Retinal pigment epithelial cell (primary cell): ENCODE measurements around the gene GIPC2.

Experiments used
- DNase-seq: peaks from one replicate; pipeline ENCODE4 v3.0.0-alpha.2; 2010; ENCODE audit warnings: low read depth
- H3K4me3 ChIP-seq: 2 replicates; pipeline ENCODE4 v1.5.1; 2011; ENCODE audit warnings: mild to moderate bottlenecking, low read length, control low read depth, moderate library complexity
- TF ChIP-seq, protein P1 (sequence below): conservative IDR thresholded peaks from 2 replicates; pipeline ENCODE4 v1.5.1; 2011; ENCODE audit warnings: low read depth, low read length, control low read depth, inconsistent platforms

The GIPC2 gene

DNA sequence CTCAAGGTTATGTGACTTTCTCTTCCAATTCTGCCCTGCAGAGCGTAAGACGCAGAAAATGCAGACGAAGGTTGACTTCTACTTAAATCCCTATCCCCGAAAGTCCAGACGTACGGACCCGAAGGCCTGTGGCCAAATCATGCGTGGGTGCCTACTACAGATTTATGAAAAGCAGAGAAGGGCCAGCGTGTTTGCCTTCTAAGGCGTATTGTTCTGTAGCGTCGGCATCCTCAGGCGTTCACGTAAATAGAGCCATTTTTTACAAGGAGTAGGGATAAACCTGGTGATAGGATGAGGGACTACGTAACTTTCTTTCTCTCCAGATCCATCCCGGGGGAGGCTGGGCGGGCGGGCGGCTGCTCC, 222 bp upstream of the GIPC2 start:
- DNase-seq: no peak
- peak overlapping the region; percentile 49 for H3K4me3 ChIP-seq
- TF ChIP-seq, protein P1, sequence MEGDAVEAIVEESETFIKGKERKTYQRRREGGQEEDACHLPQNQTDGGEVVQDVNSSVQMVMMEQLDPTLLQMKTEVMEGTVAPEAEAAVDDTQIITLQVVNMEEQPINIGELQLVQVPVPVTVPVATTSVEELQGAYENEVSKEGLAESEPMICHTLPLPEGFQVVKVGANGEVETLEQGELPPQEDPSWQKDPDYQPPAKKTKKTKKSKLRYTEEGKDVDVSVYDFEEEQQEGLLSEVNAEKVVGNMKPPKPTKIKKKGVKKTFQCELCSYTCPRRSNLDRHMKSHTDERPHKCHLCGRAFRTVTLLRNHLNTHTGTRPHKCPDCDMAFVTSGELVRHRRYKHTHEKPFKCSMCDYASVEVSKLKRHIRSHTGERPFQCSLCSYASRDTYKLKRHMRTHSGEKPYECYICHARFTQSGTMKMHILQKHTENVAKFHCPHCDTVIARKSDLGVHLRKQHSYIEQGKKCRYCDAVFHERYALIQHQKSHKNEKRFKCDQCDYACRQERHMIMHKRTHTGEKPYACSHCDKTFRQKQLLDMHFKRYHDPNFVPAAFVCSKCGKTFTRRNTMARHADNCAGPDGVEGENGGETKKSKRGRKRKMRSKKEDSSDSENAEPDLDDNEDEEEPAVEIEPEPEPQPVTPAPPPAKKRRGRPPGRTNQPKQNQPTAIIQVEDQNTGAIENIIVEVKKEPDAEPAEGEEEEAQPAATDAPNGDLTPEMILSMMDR: no peak

DNA sequence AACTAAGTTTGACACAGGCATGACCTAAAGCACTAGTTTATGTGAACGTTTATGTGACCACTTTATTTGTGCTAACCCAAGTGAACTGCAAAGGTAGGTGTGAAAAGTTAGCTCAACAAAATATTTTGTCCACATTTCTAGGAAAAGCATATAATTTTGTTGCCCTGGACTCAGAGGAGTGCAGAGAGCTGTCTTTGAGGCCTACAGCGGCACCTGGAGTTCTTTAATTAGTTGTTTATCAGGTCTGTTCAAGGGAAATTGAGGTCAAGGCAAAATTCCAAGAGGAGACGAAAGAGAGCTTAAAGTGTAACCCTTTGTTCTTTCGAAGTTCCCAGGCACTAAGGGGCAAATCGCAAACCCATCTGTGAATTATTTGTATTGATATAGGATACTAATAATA, 1.3 kb downstream of the GIPC2 start:
- DNase-seq: no peak
- TF ChIP-seq, protein P1: no peak
- no peak overlapping the region for H3K4me3 ChIP-seq

DNA sequence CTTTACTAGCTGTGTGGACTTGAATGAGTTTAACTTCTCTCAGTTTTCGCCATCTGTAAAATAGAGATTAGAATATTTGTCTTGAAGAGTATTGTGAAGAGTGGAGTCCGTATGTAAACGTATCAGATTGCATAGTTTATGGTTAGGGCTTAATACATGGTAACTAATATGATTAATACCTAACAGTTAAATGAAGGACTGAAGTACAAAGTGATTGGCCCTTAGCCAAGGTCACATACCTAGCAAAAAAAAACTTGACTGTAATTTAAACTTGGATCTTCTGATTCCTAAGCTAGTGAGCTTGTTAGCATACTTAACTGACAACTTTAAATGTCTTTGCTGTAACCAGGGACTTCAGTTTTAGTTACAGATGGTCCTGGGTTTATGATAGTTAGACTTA, 1.9 kb downstream of the GIPC2 start:
- no peak for DNase-seq
- no peak overlapping the region for H3K4me3 ChIP-seq
- TF ChIP-seq, protein P1: no peak

DNA sequence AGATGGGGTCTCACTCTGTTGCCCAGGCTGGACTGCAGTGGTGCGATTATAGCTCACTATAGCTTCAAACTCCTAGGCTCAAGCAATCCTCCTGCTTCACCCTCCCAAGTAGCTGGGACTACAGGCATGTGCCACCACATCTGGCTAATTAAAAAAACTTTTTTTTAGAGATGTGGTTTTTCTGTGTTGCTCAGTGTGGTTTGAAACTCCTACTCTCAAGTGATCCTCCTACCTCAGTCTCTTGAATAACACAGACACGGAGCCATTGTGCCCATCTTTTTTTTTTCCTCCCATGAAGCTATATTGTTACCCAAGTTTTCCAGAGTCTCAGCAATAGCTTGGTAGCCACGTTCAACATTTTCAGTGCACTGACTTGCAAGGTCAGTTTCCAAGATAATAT, 2.7 kb downstream of the GIPC2 start:
- H3K4me3 ChIP-seq: no peak overlapping the region
- no peak for DNase-seq
- TF ChIP-seq, protein P1: no peak

DNA sequence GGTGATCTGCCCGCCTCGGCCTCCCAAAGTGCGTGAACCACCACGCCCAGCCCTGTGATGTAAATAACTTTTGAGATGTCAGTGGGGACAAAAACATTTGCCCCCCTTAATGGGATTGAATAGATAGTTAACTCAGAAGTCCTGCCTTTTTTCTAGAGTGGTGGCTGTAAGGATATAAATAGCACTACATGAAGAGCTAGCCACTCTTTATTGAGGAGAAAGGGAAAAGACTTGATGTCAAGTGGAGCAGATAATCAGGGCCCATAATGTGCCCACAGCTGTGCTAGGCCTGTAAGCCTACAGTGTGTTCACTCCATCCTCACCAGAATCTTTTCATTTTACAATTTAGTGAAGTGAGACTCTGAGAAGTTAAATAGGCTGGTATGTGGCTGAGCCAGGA, 3.6 kb downstream of the GIPC2 start:
- TF ChIP-seq, protein P1: no peak

DNA sequence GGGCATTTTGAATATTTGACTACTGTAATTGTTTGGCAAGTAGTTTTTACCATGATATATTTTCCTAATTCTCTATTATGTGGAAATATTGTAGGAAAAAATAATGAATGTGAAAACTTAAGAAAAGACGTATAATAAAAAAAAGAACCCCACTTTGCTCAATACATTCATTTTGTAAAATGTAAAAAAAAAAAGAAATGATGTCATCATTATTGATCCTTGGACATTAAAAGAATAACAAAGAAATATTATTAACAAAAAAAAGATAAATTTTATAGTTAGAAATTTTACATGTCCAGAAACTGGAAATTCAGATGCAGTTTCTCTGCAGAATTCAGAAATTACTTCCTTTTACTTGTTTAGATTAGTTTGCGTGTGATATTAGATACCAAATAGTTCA, 5.2 kb downstream of the GIPC2 start:
- TF ChIP-seq, protein P1: no peak
- H3K4me3 ChIP-seq: no peak overlapping the region
- DNase-seq: no peak

More for the DNA sequence above, 3.6 kb downstream of the GIPC2 start:
- no peak for DNase-seq
- H3K4me3 ChIP-seq: no peak overlapping the region

DNA sequence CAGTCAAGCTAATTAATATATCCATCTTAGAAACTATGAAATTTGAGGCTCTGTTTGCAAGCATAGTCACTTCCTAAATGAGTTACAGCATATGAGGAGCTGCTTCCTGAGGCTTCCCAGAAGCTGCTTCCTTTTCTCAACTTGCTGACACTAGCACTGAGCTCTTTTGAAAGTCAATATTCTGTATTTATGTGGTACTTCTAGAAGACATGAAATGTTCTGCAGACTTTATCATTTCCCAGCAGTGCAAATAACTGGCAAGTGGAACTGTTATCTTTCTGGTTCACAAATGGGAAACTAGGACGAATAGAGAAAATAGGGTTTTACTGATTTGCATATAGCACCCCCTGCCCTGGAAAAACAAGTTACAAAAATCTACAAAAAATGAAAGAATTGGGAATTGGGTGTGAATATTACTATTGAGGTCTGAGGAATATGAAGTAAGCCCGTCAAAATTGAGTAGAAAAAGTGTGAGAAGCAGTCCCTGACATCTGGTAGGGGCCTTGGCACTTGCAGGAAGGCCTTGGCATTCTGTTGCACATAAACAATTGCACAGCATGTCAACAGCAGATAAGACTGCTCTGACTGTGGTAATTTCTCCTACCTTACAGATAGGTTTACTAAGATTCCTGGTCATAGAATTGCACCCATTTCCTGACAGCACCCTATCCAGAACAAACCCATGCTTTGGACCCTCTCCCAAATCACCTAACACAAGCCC, 7.1 kb downstream of the GIPC2 start:
- TF ChIP-seq, protein P1: no peak
- DNase-seq: no peak
- H3K4me3 ChIP-seq: no peak overlapping the region
